HG03565 (cell line): ENCODE measurements around the gene SLC35F4.
"Not testable (repeated sequence)": the region's sequence is repeated elsewhere in the genome, so short reads cannot be mapped to it uniquely, and the experiment has no call there.

Experiments used
- ATAC-seq: cut with Tn5 transposase; IDR thresholded peaks from one replicate; pipeline ENCODE4 v1.9.1; 2021; ENCODE audit warnings: mild to moderate bottlenecking, moderate library complexity; ENCODE audit not compliant: unreplicated experiment

SLC35F4 gene

DNA sequence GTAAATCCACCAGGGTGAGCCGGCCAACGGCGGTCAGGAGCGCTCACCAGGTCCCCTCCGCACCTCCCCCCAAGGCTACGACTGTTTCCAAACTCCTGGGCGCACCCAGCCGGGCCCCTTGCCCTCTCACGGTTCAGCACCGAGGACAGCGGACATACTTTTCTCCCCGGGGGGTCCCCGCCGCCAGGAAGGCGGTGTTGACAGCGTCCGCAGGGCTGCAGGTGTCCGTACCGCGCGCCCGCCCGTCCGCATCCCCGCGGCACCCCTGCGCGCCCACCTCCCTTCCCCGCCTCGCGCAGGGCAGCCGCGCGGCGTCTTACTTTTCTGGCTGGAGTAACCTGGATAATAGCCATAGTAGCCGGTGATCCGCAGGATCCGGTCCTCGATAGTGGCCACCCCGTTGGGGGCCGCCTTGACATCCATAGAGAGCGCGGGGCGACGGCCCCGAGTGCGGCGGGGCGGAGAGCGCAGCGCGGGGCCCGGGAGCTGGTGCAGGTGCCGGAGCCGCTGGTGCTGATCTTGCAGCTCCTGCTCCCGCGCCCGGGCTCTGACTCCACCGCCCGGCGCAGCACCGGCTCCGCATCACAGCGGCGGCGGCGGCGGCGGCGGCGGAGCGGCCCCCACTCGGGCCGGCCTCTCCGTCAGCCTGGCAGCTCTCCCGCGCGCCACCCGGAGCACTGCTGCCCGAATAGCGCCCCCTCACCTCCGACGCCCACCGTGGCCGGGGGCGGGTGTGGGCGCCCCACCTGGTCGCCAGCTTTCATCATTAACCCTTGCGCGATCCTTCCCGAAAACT lies at the start of gene SLC35F4:
TSS of gene SLC35F4 (minus strand) at position 690 of the 796 bp plus-strand sequence.
- ATAC-seq: no peak

DNA sequence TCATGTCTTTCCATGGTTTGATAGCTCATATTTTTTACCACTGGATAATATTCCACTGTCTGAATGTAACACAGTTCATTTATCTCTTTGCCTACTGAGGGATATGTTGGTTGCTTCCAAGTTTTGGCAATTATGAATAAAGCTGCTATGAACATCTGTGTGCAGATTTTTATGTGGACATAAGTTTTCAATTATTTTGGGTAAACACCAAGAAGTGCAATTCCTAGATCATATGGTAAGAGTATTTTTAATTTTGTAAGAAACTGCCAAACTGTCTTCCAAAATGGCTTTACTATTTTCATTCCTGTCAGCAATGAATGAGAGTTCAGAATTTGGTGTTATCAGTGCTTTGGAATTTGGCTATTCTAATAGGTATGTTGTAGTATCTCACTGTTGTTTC lies 43.7 kb upstream of the SLC35F4 start:
- ATAC-seq: no peak

DNA sequence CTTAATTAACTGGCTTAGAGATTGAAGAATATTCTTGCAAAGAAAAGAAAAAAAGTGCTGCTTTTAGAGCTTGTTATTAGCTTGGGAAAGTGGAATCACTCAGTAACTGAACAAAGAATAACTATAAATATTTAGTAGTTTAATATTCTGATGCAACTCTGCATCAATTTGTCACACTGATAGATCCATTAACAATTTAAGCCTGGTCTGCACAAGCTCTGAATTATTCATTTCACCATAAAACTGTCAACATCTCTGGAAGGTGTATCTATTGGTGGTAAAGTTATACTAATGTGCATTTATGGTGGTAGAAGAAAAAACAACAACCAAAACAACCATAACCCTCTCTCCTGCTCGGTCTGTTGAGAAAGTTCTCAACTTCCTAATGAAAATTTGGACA lies 38.1 kb upstream of the SLC35F4 start:
- ATAC-seq: no peak

DNA sequence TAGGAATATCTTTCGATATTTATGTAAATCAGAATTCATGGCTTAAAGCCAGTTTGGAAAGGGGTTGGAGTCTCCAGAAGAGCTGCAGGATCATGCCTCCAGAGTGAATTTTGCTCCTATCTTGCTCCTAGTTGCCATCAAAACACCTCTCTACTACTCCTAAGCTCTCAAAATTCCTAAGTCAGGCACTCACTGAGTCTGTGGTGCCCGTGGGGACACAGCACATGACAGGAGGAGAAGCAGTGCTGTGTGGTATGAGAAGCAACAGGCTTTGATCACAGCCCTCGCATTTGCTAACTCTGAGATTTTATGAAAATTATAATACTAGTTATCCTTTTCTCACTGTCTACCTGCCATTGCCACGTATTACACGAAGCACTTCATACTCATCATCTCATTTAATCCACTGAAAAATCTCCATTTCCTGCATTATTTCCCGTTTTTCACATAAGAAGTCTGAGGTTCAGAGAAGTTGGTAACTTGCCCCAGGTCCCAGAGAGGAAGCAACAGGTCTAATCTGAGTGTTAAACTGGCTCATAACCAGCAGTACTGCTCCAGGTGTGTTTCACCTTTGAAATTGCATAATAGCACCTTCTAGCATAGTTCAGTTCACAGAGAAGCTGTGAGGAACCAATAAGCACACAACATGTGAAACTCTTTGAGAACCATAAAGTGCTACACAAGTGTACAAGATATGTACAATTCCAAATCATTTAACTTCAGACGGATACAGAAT lies 33.1 kb upstream of the SLC35F4 start:
- ATAC-seq: no peak

DNA sequence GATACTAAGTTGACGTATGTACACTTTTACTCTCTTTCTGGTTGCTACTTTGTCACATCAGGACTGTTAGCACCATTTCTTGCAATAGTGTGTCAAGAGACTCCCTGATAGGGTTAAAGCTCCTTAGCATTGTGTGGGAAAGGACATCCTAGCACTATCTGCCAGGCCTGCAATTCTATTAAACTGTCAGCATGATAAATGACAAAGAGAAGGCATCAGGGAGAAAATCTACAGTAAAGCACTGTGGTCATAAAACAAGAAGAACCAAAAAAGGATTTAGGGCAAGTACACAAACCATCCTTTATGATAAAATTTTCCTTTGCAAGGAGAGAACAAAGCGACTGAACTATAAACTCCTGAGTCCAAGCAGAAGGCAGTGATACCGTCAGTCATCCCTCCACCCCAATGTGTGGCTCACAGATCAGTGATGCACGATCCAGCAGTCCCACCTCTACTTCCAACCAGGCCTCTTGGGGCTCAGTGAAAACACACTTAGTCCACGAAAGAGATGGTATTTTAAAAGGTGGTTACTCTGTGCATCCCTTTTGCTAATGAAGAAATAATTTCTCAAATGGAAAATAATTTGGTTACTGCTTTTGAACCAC lies 31.4 kb upstream of the SLC35F4 start:
- no peak for ATAC-seq

DNA sequence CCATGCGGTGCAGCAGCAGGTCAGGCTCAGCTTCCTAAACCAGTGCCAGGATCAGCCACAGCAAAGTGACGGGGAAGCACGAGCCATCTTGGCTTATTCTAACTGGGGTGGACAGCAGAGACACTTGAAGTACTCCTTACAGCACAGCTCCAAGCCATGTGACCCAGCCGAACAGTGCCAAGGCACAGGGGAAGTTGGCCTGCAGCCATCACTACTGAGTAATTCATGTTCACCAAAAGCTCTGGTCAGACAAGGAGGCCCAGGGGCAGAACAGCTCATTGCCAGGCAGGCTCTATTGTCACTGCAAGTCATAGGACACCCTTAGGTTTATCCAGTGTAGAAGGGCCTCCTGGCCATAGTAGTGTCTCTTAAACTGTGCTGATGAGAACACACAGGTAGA lies 23.4 kb upstream of the SLC35F4 start:
- no peak for ATAC-seq

DNA sequence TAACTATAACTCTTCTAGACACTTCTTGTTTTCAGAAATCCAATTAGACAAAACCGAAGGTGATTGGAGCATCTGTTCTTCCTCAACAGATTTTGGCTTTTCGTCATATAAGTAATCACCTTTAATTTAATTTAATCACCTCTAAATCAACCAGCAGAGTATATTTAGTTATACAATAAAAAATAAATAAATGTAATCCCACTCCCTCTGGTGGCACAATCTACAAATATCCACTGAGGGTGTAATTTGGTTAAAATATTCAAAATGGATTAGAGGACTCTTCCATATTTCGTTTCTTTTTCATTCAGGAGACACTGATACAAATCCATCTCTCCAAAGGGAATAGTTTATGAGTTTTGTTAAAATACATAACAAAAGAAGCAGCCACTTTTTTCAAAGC lies 18.3 kb upstream of the SLC35F4 start:
- ATAC-seq: no peak

DNA sequence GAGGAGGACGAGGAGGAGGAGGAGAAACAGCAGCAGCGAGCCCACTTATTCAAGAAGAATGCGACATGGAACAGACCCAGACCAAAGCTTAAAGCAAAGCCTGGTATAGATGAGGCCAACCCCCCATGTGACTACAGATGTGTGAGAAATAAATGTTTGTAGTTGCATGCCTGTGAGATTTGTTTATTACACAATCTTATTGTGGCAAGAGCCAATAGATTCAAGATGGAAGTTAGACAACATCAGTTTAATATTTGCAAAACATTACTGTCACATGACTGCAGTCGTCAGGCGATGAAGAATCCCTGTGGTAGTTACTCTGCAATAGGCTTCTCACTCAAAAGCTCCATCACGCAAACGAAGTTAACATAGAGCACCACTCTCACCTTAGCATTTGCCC lies 17.2 kb upstream of the SLC35F4 start:
- no peak for ATAC-seq

DNA sequence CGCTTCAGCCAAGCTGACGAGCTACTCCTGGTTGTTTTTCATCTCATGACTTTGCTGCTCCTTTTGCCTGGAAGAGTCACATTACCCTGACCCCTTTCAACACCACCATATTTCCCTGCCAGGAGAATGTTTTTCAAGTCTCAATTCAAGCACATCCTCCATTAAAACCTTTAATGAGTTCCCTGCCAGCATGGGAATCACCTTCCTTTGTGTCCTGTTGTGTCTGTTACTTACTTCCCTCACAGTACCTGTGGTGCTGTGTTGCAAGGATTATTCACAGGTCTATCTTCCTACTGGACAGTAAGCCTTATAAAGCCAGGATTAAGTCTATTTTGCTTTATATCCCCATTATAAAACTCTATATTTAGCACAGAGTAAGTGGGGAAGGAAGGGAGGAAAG lies 13.6 kb upstream of the SLC35F4 start:
- no peak for ATAC-seq

DNA sequence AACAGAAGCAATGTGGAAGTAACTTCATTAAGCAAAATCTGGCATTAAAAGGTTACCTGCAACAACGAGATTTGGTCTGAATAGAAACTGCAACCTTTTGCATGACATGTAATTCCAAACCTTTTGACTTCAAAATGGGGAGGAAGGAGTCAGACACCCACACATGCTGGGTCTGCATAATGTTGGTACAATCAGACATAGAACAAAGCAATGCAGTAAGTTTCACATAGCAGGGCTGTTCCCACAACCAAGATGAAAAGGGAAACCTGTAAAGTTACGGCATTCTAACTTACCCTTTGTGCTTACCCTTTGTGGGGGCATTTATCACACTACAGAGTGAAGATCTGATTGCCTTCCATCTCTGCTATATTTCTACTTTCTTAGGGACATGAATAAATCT lies 10.1 kb upstream of the SLC35F4 start:
- no peak for ATAC-seq

DNA sequence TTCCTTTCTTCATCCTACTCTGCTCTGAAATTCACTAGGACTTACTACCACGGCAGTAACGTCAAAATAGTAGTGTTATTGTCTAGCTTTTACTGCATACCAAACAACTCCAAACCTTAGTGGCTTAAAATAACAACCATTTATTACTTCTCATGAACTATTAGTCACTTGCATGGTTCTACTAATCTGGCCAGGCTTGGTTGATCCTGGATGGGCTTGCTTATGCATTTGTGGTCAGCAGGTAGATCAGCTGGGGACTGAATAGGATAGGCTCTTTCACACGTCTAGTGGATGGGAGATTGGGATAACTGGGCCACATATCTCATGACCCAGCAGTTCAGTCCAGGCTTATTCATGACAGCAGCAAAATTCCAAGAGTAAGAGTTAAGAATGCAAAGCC lies 9.4 kb upstream of the SLC35F4 start:
- ATAC-seq: no peak

DNA sequence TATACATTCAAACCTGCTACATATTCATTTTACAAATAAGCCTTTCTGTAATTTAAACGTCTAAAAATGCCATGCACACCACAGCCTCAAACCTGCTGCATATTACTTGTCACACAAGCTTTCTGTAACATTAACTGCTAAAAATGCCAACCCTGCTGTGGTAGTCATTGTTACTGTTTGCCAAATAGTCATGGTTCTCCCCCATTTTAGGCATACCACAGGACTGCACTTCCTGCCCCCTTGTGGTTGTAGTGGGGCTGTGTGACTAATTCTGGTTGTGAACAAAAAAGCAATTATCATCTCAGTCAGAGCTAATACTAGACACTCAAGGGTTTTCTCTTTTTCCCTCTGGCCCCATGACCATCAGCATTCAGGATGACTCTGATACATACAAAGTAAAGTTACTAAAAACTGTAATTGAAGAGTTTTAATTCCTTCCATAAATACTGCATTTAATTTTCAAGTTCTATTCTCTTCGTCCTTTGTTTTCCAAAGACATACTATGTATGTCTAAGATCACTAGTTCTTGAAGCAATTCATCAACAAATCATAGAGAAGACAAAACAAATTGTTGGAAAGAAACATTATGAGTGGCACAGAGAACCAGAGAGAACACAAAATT lies 5.7 kb upstream of the SLC35F4 start:
- ATAC-seq: peak; percentile 77

DNA sequence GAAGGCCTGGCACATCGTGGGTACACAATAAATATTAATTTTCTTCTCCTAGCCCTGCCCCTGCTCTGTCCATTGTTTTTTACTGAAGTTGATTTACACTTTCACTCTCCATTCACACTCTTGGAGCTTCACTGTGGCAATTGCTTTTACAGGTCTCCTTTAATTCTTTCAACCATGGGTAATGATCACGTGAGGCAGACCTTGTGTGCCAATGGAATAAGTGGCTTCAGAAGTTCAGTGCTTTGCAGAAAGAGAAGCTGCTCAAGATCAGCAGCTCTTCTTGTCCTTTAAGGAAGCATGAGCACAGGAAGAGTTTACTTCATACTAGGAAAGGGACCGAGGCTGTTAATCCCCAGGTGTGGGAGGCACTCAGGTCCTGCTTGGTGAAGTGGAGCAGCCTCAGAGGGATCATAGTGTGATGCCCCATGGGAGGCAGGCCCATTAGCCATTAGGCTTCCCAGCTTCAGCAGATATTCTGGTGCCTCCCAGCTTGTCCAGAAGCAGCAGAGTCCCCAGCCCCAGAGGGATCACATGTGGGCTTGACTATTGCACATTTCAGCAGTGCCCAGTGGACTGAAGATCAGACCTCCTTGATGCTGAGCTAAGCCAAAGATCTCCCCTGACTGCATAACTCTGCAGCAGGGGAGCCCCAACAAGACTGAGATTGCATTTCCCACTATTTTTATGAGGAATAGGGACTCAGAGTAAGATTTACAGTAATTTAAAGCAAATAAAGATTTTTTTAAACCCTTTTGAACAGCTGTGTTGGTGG lies 5.0 kb upstream of the SLC35F4 start:
- ATAC-seq: no peak

DNA sequence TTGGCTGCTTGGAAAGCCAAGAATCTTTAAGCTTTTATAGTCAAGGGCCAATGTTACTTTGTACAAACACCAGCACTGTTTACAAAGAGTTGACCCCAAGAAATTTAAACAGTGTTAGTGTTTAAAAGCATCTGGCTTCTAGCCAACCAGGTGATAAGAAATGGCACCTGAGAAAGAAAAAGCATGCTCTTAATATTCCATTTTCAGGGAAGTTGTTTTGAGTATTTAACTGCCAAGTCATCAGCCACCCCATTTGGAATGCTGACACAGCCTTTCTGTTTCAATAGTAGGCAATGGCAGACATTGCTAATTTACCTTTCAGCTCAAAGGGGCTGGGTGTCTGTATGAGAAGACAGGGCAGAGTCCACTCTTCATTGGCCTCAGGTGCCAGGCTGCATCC lies 3.7 kb upstream of the SLC35F4 start:
- no peak for ATAC-seq

DNA sequence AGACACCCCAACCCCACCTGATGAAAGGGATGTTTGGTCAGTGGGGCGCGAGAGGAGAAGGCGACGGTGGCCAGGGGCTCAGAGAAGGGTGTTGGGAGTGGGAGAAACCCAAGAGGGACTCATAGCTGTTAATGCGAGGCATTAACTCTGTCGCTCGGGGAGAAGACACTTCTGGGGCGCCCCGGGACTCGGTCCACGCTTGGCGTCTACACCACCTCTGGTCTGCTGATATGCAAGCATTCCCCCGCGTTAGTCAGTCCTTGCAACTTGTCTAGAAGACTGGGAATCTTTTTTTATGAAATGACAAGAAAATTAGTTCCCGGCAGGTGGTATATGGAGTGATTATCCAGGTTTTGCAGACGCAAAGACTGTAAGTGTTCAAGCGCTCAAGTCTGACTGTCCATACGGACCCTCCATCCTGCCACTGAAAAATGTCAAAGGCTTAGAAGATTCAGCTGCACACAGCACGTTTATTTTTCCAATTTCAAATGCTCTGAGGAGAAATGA lies 360 bp upstream of the SLC35F4 start:
- ATAC-seq: no peak

DNA sequence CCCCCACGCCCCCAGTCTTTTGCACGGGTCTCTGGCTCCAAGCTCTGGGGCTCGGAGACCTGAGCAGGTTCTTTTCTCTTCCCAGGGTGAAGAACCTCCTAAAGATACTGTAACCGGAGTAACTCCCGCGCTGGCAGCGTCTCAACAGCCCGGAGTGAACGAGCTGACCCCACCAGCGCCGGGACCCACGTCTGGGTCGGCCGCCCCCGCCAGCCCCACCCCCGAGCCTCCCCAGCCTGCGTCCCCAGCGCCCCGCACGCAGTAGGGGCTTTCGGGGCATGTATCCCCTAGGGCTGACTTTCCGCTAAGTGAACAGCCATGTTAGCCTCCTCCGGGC lies 858 bp downstream of the SLC35F4 start:
- ATAC-seq: no peak

DNA sequence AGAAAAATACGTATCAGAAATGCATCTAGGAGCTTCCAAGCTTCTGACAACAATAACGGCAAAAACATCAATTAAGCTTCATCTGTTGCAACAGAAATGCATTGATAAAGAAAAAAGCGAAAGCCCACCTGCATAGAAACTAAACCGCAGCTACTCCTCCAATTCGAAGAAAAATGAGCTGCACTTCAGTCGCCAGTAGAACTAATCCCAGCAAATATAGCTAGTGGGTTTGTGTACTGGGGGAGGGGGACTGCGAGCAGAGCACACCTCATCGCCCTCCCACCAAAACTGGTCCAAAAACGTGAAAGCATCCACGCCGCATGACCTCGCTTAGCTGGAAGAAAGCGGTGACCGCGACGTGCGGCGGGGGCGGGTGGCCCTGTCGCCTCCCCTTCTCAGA lies 1.2 kb downstream of the SLC35F4 start:
- no peak for ATAC-seq

DNA sequence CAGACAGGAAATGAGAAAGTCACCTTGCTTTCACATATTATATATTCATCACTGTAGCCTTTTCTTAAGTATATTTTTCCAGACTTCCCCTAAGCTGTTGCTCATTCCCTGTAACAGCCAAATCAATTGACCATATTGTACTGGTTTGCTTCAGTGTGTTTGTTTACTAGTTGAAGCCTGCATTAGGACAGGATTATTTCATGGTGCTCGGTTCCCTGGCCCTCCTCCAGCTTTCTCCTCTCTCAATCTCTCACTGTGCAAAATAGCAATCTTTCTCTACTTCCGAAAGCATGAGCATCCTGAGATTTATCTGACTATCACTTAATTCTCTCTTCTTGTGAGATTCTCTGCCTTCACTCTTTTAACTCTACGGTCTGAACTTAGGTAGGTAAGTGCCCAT lies 2.4 kb downstream of the SLC35F4 start:
- ATAC-seq: no peak

DNA sequence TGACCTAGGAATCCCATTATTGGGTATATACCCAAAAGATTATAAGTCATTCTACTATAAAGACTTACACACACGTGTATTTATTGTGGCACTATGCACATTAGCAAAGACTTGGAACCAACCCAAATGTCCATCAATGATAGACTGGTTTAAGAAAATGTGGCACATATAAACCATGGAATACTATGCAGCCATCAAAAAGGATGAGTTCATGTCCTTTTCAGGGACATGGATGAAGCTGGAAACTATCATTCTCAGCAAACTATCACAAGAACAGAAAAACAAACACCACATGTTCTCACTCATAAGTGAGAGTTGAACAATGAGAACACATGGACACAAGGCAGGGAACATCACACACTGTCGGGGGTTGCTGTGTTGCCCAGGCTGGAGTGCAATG lies 10.2 kb downstream of the SLC35F4 start:
- not testable (repeated sequence) for ATAC-seq

DNA sequence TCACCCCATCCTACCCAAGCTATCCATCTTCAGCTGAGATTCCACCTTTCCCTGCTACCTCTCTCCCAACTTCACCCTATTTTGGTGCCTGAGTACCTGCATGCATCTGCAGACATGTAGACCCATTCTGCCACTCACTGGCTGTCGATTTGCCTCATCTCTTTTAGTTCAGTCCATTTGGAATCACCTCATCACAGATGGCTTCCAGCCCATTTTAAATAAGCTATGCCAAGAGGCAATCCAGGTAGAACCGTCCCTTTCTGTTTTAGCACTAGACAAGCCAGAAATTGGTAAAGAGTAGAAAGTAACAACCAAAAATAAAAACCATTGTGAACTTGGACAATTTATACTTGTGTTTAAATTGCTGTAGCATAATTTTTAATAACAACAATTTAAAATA lies 11.3 kb downstream of the SLC35F4 start:
- no peak for ATAC-seq

DNA sequence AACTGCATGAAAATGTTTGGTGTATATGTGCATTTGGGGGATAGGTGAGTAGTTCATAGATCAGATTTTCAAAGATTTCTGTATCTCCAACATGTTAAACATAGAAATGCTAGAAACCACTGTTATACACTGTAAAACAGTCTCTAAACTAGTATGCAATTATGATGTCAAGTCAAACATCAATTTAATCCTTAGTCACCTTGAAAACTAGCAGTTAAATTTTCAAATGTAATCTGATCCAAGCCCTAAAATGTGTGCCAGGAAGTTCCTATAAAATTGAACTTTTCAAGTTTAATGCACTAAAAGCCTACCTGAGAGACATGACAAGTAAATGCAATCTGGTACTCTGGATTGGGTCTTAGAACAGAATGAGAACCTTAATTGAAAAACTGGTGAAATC lies 14.5 kb downstream of the SLC35F4 start:
- ATAC-seq: no peak
